Endothelial cell (in vitro differentiated cells): Measurements from ENCODE around the gene CPED1. TPM values are rescaled to one million over a fixed set of nuclear protein-coding genes. Genes with fewer than 3 reads are reported as not detected.

ENCODE experiments used
- DNase-seq: peaks from one replicate; pipeline ENCODE4 v3.0.0; 2021; ENCODE audit warnings: low spot score
- H3K27ac Mint-ChIP-seq: one replicate; pipeline ENCODE4 v1.8.0; 2021; ENCODE audit warnings: mixed read lengths, inconsistent platforms; ENCODE audit not compliant: unreplicated experiment
- H3K27me3 Mint-ChIP-seq: one replicate; pipeline ENCODE4 v1.8.0; 2021; ENCODE audit warnings: mild to moderate bottlenecking, moderate library complexity, mixed read lengths, inconsistent platforms; ENCODE audit not compliant: unreplicated experiment
- H3K36me3 Mint-ChIP-seq: one replicate; pipeline ENCODE4 v1.8.0; 2021; ENCODE audit warnings: mild to moderate bottlenecking, low read depth, mixed read lengths, inconsistent platforms; ENCODE audit not compliant: unreplicated experiment
- H3K4me1 Mint-ChIP-seq: one replicate; pipeline ENCODE4 v1.8.0; 2021; ENCODE audit warnings: mild to moderate bottlenecking, mixed read lengths, inconsistent platforms; ENCODE audit not compliant: unreplicated experiment
- H3K4me3 Mint-ChIP-seq: one replicate; pipeline ENCODE4 v1.8.0; 2021; ENCODE audit warnings: mild to moderate bottlenecking, mixed read lengths, inconsistent platforms; ENCODE audit not compliant: unreplicated experiment
- H3K9me3 Mint-ChIP-seq: one replicate; pipeline ENCODE4 v1.8.0; 2021; ENCODE audit warnings: mixed read lengths, inconsistent platforms; ENCODE audit not compliant: unreplicated experiment
- total RNA-seq: library from RNA; stranded (reverse); fragmentation: NEBNext Ultra II Directional; extraction: Animal tissue kit (Norgen Biotek cat#: 25700); gene quantifications from one replicate; pipeline ENCODE4 v1.2.1, GENCODE V29; 2021; ENCODE audit not compliant: unreplicated experiment
- TF ChIP-seq, protein P1 (sequence below): fragments of 200-600 bp; sonication (generic); IDR thresholded peaks from one replicate; pipeline ENCODE4 v1.5.0; 2021; ENCODE audit warnings: antibody characterized with exemption; ENCODE audit not compliant: unreplicated experiment

The CPED1 gene
- total RNA-seq, 1 donor from 2014 or later, result 1.8 TPM

- Mint-ChIP-seq H3K27ac (no peak overlapping the region), H3K4me1 (peaks cover 5% of the 10 kb centered on the region), H3K9me3 (no peaks in the 10 kb centered on the region), H3K4me3 (no peak overlapping the region), H3K27me3 (peaks cover 1% of the 10 kb centered on the region), H3K36me3 (peaks cover 3% of the 10 kb centered on the region)
- TF ChIP-seq, protein P1, sequence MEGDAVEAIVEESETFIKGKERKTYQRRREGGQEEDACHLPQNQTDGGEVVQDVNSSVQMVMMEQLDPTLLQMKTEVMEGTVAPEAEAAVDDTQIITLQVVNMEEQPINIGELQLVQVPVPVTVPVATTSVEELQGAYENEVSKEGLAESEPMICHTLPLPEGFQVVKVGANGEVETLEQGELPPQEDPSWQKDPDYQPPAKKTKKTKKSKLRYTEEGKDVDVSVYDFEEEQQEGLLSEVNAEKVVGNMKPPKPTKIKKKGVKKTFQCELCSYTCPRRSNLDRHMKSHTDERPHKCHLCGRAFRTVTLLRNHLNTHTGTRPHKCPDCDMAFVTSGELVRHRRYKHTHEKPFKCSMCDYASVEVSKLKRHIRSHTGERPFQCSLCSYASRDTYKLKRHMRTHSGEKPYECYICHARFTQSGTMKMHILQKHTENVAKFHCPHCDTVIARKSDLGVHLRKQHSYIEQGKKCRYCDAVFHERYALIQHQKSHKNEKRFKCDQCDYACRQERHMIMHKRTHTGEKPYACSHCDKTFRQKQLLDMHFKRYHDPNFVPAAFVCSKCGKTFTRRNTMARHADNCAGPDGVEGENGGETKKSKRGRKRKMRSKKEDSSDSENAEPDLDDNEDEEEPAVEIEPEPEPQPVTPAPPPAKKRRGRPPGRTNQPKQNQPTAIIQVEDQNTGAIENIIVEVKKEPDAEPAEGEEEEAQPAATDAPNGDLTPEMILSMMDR, result no peak
- DNase-seq, result no peak
Observed at GRCh38 chr7:120960714-120961113, 27.8 kb upstream of the CPED1 start.

GRCh38 chr7:120961638-120962173 lies 26.8 kb upstream of the CPED1 start:
- DNase-seq, result no peak
- TF ChIP-seq, protein P1, result no peak
- H3K9me3 Mint-ChIP-seq, result no peaks in the 10 kb centered on the region
- peaks cover 1% of the 10 kb centered on the region for H3K27me3 Mint-ChIP-seq
- peaks cover 3% of the 10 kb centered on the region for H3K36me3 Mint-ChIP-seq
- H3K4me3 Mint-ChIP-seq, result no peak overlapping the region
- no peak overlapping the region for H3K27ac Mint-ChIP-seq
- peaks cover 5% of the 10 kb centered on the region for H3K4me1 Mint-ChIP-seq

DNA sequence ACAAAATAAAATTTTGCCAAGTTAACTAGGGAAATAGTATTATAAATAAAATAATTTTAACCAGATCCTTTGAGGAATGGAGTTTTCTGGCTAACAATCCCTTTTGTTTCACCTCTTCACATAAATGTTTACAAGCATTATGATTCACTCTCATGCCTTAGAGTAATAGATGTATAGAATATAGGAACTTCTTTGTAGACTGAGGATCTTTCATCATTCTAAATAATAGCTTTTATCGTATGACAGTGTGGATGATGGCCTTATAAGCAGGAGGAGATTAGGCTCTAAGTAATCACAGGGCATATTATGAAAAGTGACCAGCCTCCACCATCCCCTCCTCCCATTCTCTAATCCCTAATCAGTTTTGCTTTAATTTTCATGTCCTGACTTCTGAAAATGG lies 24.4 kb upstream of the CPED1 start:
- TF ChIP-seq, protein P1, result no peak
- no peaks in the 10 kb centered on the region for H3K4me1 Mint-ChIP-seq
- H3K9me3 Mint-ChIP-seq, result no peaks in the 10 kb centered on the region
- no peaks in the 10 kb centered on the region for H3K27me3 Mint-ChIP-seq
- no peak overlapping the region for H3K27ac Mint-ChIP-seq
- no peak overlapping the region for H3K4me3 Mint-ChIP-seq
- no peak for DNase-seq
- H3K36me3 Mint-ChIP-seq, result peaks cover 5% of the 10 kb centered on the region

GRCh38 chr7:120966961-120967360 lies 21.6 kb upstream of the CPED1 start:
- H3K27me3 Mint-ChIP-seq, result no peaks in the 10 kb centered on the region
- H3K4me3 Mint-ChIP-seq, result no peak overlapping the region

GRCh38 chr7:120973849-120974248 lies 14.7 kb upstream of the CPED1 start:
- Mint-ChIP-seq H3K9me3 (no peaks in the 10 kb centered on the region), H3K27ac (no peak overlapping the region), H3K4me1 (peaks cover 4% of the 10 kb centered on the region), H3K27me3 (no peaks in the 10 kb centered on the region), H3K4me3 (no peak overlapping the region), H3K36me3 (peaks cover 6% of the 10 kb centered on the region)
- TF ChIP-seq, protein P1, result no peak
- no peak for DNase-seq

More at GRCh38 chr7:120966961-120967360, 21.6 kb upstream of the CPED1 start:
- no peaks in the 10 kb centered on the region for H3K9me3 Mint-ChIP-seq
- no peak overlapping the region for H3K27ac Mint-ChIP-seq
- H3K36me3 Mint-ChIP-seq, result peaks cover 4% of the 10 kb centered on the region
- no peak for DNase-seq
- TF ChIP-seq, protein P1, result no peak
- no peaks in the 10 kb centered on the region for H3K4me1 Mint-ChIP-seq
